NCI-H2107 (cell line): ENCODE data around the gene STIMATE.

Experiments
- DNase-seq: peaks from one replicate; lab custom pipeline; 2025; lab: John Stamatoyannopoulos, UW

The STIMATE gene

GRCh38 chr3:52817221-52817620, 80.1 kb downstream of the STIMATE start:
- no peak for DNase-seq

GRCh38 chr3:52816654-52817053, 80.7 kb downstream of the STIMATE start:
- no peak for DNase-seq

GRCh38 chr3:52816199-52816598, 81.1 kb downstream of the STIMATE start:
- no peak for DNase-seq

GRCh38 chr3:52813810-52814209, 83.5 kb downstream of the STIMATE start:
- no peak for DNase-seq

- DNase-seq: no peak
Measured at GRCh38 chr3:52811452-52812011, 85.8 kb downstream of the STIMATE start.

GRCh38 chr3:52810923-52811322, 86.4 kb downstream of the STIMATE start:
- DNase-seq: no peak

- no peak for DNase-seq
Measured at GRCh38 chr3:52809662-52810377, 87.5 kb downstream of the STIMATE start.

GRCh38 chr3:52809149-52809548, 88.2 kb downstream of the STIMATE start:
- DNase-seq: no peak

- DNase-seq: no peak
Measured at GRCh38 chr3:52805270-52806039, 91.9 kb downstream of the STIMATE start.

- DNase-seq: no peak
Measured at GRCh38 chr3:52801839-52802238, 95.5 kb downstream of the STIMATE start.

GRCh38 chr3:52800079-52800478, 97.3 kb downstream of the STIMATE start:
- no peak for DNase-seq

- no peak for DNase-seq
Measured at GRCh38 chr3:52798978-52799476, 98.3 kb downstream of the STIMATE start.

- DNase-seq: no peak
Measured at GRCh38 chr3:52798376-52798977, 98.9 kb downstream of the STIMATE start.

- DNase-seq: no peak
Measured at GRCh38 chr3:52796411-52796810, 100.9 kb downstream of the STIMATE start.

GRCh38 chr3:52795298-52795900, 101.9 kb downstream of the STIMATE start:
- no peak for DNase-seq

- DNase-seq: no peak
Measured at GRCh38 chr3:52794612-52795099, 102.7 kb downstream of the STIMATE start, which contains the start of gene ITIH3. TSS of gene ITIH3 (plus strand) at chr3:52794796. CDS start at chr3:52794804, 8 bp downstream.

GRCh38 chr3:52793702-52794611, 103.4 kb downstream of the STIMATE start:
- no peak for DNase-seq

GRCh38 chr3:52792961-52793695, 104.2 kb downstream of the STIMATE start:
- no peak for DNase-seq

- DNase-seq: no peak
Measured at GRCh38 chr3:52792413-52792812, 104.9 kb downstream of the STIMATE start.

- DNase-seq: no peak
Measured at GRCh38 chr3:52791928-52792327, 105.4 kb downstream of the STIMATE start.
